Measurements from ENCODE around the gene DLG2. TPM values are rescaled to one million over a fixed set of nuclear protein-coding genes. Genes with fewer than 3 reads are reported as not detected.

The DLG2 gene
- total RNA-seq, 1 experiment from 2014 or later = 17.5 TPM

DNA sequence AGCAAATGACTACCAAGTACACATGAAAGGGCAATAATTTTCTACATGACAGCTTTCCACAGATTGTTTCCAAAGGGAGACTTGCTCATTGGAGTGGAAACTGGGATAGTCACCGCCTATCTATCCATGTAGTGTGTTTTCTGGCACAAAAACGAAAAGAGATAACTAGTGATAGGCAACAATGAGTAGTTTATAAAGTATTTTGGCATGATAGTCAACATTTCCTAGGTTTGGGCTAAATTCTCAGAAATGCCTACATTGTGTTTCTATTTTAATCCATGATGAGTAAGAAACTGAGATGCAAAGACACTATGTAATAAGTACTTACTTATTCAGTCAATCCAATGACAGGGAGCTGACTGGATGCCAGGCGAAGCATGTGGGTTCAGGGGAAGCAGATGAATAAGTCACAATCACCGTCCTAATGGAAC lies 1129.1 kb downstream of the DLG2 start:
- H3K36me3 Mint-ChIP-seq = no peaks in the 10 kb centered on the region
- H3K4me3 Mint-ChIP-seq = no peak overlapping the region
- DNase-seq (ENCODE audit: low spot score) (no peak), ATAC-seq (no peak)
- no peaks in the 10 kb centered on the region for H3K4me1 Mint-ChIP-seq
- no peak overlapping the region for H3K27ac Mint-ChIP-seq
- no peaks in the 10 kb centered on the region for H3K9me3 Mint-ChIP-seq
- TF ChIP-seq, protein P1, sequence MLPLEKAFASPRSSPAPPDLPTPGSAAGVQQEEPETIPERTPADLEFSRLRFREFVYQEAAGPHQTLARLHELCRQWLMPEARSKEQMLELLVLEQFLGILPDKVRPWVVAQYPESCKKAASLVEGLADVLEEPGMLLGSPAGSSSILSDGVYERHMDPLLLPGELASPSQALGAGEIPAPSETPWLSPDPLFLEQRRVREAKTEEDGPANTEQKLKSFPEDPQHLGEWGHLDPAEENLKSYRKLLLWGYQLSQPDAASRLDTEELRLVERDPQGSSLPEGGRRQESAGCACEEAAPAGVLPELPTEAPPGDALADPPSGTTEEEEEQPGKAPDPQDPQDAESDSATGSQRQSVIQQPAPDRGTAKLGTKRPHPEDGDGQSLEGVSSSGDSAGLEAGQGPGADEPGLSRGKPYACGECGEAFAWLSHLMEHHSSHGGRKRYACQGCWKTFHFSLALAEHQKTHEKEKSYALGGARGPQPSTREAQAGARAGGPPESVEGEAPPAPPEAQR (CRISPR knock-in tag; IDR thresholded peaks at IDR 0.05) = no peak
- TF ChIP-seq, protein P2, sequence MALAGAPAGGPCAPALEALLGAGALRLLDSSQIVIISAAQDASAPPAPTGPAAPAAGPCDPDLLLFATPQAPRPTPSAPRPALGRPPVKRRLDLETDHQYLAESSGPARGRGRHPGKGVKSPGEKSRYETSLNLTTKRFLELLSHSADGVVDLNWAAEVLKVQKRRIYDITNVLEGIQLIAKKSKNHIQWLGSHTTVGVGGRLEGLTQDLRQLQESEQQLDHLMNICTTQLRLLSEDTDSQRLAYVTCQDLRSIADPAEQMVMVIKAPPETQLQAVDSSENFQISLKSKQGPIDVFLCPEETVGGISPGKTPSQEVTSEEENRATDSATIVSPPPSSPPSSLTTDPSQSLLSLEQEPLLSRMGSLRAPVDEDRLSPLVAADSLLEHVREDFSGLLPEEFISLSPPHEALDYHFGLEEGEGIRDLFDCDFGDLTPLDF (CRISPR knock-in tag; IDR thresholded peaks at IDR 0.05) = no peak
- TF ChIP-seq, protein P3, sequence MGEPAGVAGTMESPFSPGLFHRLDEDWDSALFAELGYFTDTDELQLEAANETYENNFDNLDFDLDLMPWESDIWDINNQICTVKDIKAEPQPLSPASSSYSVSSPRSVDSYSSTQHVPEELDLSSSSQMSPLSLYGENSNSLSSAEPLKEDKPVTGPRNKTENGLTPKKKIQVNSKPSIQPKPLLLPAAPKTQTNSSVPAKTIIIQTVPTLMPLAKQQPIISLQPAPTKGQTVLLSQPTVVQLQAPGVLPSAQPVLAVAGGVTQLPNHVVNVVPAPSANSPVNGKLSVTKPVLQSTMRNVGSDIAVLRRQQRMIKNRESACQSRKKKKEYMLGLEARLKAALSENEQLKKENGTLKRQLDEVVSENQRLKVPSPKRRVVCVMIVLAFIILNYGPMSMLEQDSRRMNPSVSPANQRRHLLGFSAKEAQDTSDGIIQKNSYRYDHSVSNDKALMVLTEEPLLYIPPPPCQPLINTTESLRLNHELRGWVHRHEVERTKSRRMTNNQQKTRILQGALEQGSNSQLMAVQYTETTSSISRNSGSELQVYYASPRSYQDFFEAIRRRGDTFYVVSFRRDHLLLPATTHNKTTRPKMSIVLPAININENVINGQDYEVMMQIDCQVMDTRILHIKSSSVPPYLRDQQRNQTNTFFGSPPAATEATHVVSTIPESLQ (CRISPR knock-in tag; IDR thresholded peaks at IDR 0.05) = no peak
- ChIA-PET CTCF (interaction anchor here (0.6 kb wide), 1 partner anchor 1916 kb away, joined by 3 read pairs; no protein-coding TSS in a partner anchor), POLR2A (no interaction called here)
- no peaks in the 10 kb centered on the region for H3K27me3 Mint-ChIP-seq (ENCODE audit: low read depth)

DNA sequence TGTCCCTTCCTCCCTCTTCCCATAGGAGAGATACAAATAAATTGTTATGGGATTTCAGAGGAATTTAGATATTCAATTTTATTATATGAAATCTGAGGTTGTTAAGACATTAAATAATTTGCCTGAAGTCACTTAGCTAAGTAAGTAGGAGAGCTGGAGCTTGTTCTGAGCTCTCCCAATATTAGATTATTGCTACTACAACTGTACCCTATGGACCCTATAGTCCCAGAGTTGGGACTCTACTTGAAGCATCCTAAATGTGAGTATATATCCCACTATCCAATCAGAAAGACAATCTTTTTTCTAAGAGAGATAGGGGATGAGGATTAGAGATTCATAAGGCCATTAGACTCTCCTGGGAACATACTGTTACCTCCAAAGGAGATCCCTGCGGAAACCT lies 1130.0 kb downstream of the DLG2 start:
- ATAC-seq (no peak), DNase-seq (ENCODE audit: low spot score) (no peak)
- H3K4me1 Mint-ChIP-seq = no peaks in the 10 kb centered on the region
- TF ChIP-seq, protein P4, sequence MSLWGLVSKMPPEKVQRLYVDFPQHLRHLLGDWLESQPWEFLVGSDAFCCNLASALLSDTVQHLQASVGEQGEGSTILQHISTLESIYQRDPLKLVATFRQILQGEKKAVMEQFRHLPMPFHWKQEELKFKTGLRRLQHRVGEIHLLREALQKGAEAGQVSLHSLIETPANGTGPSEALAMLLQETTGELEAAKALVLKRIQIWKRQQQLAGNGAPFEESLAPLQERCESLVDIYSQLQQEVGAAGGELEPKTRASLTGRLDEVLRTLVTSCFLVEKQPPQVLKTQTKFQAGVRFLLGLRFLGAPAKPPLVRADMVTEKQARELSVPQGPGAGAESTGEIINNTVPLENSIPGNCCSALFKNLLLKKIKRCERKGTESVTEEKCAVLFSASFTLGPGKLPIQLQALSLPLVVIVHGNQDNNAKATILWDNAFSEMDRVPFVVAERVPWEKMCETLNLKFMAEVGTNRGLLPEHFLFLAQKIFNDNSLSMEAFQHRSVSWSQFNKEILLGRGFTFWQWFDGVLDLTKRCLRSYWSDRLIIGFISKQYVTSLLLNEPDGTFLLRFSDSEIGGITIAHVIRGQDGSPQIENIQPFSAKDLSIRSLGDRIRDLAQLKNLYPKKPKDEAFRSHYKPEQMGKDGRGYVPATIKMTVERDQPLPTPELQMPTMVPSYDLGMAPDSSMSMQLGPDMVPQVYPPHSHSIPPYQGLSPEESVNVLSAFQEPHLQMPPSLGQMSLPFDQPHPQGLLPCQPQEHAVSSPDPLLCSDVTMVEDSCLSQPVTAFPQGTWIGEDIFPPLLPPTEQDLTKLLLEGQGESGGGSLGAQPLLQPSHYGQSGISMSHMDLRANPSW (CRISPR knock-in tag; conservative IDR thresholded peaks at IDR 0.05; ENCODE audit: low read depth) = no peak
- no peak for TF ChIP-seq NFE2L1 (CRISPR knock-in tag; IDR thresholded peaks at IDR 0.05)
- TF ChIP-seq ZNF416 (CRISPR knock-in tag; IDR thresholded peaks at IDR 0.05) = no peak
- no peak for TF ChIP-seq GTF2I (CRISPR knock-in tag; conservative IDR thresholded peaks at IDR 0.05)
- TF ChIP-seq, protein P5, sequence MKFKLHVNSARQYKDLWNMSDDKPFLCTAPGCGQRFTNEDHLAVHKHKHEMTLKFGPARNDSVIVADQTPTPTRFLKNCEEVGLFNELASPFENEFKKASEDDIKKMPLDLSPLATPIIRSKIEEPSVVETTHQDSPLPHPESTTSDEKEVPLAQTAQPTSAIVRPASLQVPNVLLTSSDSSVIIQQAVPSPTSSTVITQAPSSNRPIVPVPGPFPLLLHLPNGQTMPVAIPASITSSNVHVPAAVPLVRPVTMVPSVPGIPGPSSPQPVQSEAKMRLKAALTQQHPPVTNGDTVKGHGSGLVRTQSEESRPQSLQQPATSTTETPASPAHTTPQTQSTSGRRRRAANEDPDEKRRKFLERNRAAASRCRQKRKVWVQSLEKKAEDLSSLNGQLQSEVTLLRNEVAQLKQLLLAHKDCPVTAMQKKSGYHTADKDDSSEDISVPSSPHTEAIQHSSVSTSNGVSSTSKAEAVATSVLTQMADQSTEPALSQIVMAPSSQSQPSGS (CRISPR knock-in tag; IDR thresholded peaks at IDR 0.05; ENCODE audit: borderline replicate concordance, low read depth) = no peak
- TF ChIP-seq, protein P6, sequence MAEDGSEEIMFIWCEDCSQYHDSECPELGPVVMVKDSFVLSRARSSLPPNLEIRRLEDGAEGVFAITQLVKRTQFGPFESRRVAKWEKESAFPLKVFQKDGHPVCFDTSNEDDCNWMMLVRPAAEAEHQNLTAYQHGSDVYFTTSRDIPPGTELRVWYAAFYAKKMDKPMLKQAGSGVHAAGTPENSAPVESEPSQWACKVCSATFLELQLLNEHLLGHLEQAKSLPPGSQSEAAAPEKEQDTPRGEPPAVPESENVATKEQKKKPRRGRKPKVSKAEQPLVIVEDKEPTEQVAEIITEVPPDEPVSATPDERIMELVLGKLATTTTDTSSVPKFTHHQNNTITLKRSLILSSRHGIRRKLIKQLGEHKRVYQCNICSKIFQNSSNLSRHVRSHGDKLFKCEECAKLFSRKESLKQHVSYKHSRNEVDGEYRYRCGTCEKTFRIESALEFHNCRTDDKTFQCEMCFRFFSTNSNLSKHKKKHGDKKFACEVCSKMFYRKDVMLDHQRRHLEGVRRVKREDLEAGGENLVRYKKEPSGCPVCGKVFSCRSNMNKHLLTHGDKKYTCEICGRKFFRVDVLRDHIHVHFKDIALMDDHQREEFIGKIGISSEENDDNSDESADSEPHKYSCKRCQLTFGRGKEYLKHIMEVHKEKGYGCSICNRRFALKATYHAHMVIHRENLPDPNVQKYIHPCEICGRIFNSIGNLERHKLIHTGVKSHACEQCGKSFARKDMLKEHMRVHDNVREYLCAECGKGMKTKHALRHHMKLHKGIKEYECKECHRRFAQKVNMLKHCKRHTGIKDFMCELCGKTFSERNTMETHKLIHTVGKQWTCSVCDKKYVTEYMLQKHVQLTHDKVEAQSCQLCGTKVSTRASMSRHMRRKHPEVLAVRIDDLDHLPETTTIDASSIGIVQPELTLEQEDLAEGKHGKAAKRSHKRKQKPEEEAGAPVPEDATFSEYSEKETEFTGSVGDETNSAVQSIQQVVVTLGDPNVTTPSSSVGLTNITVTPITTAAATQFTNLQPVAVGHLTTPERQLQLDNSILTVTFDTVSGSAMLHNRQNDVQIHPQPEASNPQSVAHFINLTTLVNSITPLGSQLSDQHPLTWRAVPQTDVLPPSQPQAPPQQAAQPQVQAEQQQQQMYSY (CRISPR knock-in tag; IDR thresholded peaks at IDR 0.05) = no peak
- no peak for TF ChIP-seq FOXK1 (CRISPR knock-in tag; IDR thresholded peaks at IDR 0.05)
- no peak for TF ChIP-seq TEAD4 (CRISPR knock-in tag; IDR thresholded peaks at IDR 0.05)
- TF ChIP-seq NR1H2 (CRISPR knock-in tag; IDR thresholded peaks at IDR 0.05) = no peak
- H3K36me3 Mint-ChIP-seq = no peaks in the 10 kb centered on the region
- POLR2A ChIA-PET = no interaction called here
- no peak overlapping the region for H3K27ac Mint-ChIP-seq
- H3K27me3 Mint-ChIP-seq (ENCODE audit: low read depth) = no peaks in the 10 kb centered on the region
- no peak overlapping the region for H3K4me3 Mint-ChIP-seq
- CTCF ChIA-PET = interaction anchor here (0.6 kb wide), 1 partner anchor 1917 kb away, joined by 3 read pairs; no protein-coding TSS in a partner anchor
- no peaks in the 10 kb centered on the region for H3K9me3 Mint-ChIP-seq

All from WTC11 (cell line).